CD4-positive, alpha-beta T cell treated with Interleukin-6 at 100 ng/mL for 8 hours (primary cell): ENCODE measurements around the gene GDPD4.
"Not testable (repeated sequence)": the region's sequence is repeated elsewhere in the genome, so short reads cannot be mapped to it uniquely, and the experiment has no call there.

Experiments used
- DNase-seq: peaks from one replicate; pipeline ENCODE4 v3.0.0-alpha.2; 2020; ENCODE audit warnings: mixed read lengths, low spot score

Gene GDPD4, protein sequence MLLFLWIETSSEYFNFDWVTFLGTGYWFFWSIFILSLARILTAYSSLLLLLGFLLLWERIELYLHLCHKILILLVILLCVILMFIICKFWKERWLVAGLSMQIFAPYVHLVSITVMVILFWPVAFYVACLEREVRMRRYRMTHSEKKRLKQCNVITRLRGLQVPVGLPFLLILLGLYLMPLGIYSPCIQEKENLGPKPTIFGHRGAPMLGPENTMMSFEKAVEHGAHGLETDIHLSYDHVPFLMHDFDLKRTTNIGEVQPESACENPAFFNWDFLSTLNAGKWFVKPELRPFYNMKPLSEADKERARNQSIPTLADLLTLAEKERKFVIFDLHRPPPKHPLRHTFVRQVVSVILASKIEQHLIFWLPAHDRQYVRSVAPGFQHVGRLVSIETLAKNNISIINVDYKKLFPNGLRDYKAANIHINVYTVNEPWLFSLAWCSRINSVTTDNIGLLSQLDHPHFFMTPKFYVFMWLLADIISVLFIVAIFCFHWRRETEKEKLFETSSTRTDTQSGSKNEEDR

DNA sequence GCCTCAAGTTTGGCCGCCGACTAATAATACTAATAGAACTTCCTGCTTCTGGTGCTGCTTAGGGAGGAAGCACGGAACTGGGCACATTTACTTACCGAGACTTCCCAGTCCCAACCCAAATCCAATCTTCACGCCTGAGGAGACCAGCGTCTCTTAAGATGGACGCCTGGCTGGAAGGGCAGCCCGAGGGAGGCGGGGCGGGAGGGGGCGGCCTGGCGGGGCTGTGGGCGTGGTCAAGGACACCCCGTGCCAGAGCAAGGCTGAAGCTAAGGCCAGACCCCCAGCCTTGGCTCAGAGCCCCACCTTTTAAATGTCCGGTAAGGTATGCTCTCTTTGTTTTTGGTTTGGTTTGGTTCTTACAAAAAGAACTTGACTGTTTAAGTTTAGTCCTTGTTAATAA is at the start of gene GDPD4:
GDPD4 (minus strand) TSS at position 177 of the 400 bp plus-strand sequence. CDS start 16,549 bp downstream, outside the sequence.
- no peak for DNase-seq

DNA sequence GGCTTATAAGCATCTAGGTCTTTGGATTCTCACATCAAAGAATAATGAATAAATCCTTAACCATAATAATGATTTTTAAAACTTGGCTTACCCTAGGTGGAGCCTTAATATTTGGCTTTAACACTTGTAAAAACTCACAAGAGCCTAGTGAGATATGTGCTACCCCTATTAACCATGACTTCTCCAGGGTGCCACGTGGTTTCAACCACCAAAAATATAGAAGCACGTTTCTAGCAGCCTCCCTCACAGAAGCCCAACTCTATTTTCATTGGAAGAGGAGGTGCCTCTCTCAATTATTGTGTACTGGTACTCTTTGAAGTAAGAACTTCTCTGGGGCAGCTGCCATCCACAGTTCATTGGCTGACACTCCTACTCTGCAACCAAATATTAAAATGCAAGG is 46.5 kb upstream of the GDPD4 start:
- DNase-seq = no peak

DNA sequence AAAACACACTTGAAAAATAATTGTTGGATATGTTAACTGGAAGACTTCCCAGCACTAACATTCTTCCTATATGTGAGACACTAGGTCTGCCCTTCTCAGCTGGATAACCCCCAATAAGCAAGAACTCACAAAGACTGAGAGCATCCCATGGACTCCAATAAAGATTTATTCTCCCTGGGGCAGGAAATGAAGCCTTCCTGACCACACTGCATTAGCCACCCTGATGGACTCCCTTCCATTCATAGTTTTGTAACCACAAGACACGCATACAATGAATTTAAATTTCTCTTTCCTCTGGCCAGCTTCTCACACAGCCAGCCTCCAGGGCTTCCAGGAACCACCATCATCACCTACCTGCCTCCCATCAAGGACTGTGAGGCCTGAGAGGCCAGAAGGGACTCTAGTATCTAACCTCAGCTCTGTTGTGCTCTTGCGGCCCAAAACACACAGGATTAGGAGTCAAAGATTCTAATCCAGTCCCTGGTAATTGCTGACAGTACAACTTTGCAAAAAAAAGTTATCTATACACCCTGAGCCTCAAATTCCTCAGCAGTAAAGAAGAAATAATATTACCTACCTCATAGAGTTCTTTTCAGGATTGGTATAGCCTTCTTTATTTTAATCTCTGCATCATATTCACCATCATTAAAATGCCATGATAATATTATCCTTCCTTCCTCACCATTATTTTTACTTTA is 45.6 kb upstream of the GDPD4 start:
- no peak for DNase-seq

DNA sequence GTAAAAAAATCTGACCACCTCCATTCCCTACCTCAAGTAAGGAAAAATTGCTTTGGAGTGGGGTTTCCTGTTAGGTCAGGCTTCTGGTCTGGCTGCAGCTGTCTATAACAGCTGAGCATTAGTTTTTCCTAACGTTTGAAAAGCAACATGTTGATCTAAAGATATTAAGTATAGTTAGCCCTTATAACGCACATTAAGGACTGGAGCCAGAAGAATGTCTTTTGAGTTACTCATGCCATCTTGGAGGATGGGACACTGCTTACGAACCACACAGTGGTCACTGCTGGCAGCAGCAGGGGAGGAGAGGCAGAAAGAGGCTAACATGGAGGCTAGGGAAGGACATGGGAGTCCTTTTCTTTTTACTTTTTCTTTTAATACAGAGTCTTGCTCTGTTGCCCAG is 44.1 kb upstream of the GDPD4 start:
- no peak for DNase-seq

DNA sequence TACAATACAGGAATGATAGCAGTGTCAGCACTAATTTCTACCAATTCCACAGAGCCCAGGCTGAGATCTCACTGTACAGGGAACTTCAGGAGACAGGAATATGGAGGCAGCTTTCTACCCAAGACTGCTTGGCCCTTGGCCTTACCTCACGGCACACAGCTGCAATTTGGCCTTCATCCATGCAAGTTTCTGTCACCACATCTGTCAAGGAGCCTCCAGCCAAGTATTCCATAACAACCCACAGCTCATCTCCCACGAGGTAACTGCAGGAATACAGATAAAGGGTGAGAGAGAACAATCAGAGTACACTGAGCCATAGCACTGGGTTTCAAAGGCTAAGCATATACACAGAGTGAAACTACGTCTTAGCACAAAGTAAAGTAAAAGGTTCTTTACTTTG is 39.0 kb upstream of the GDPD4 start:
- DNase-seq = no peak

DNA sequence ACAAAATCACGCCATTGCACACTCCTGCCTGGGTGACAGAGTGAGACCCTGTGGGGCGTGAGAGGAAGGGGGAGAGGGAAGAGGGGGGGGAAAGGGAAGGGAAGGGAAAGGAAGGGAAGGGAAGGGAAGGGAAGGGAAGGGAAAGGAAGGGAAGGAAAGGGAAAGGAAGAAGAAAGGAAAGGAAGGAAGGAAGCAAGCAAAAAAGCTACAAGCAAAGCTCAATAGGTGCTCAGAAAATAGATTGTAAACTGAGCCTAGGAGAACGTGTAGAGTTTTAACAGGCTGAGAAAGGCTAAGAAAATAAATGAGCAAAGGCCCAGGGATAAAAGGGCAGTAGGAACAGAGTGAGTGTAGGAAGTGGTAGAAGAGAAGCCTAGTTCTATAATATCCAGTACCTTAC is 30.8 kb upstream of the GDPD4 start:
- no peak for DNase-seq

DNA sequence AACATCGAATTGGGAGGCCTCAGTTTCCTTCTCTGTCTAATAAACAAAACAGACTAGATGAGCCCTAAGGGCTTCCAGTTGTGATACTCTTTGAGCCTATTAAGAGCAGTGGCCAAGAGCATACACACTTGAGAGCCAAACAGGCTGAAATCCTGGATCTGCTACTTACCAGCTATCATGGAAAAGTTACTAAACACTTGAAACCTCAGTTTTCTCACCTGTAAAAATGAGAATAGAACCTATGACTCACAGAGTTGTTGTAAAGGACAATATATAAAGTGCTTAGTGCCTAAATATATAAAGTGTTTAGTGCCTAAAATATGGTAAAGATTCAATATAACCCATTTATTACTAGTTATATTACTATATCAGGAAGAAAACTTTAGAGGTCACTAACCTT is 23.7 kb upstream of the GDPD4 start:
- no peak for DNase-seq

DNA sequence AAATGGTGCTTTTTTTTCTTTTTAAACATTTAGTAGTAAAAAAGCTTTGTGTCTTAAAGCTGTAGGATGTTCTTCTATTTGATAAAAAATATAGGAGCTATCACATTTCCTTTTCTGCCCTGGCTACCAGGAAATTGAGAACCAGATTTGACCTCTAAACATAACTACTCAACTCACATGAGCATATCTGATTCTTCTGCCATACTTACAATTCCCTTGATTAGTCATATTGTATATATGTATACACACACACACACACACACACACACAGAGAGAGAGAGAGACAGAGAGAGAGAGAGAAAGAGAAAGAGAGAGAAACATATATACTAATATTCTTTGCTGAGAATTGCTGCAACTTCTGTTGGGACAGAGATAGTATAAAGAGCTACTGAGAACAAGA is 23.0 kb upstream of the GDPD4 start:
- no peak for DNase-seq

DNA sequence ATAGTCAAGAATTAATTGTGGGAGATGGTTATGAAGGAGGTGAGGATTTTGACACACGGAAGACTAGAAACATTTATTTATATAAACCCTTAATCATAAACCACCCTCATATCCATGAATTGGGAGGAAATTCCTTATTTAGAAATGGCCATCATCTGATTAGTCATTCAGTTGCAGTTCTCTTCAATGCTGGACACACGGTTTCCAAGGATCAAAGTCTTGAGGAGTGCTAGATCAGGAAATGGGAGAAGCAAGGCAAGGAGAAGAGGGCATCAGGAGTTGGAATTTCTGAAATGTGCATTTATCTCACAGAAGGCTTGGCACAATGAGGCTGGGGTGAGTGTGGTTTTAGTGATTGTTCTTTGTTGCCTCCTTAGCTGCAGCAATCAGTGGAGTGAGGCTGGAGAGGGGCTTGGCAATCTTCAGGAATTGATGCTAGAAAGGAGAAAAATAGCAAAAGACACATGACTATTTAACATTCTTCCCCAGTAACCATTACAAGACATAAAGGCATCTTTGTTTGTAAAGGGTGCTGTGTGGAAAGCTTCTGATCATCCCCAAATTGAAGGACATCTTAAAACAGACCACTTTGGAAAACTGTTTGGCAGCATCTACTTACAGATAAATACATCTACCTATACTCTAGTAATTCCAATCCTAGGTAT is 21.6 kb upstream of the GDPD4 start:
- DNase-seq = no peak

DNA sequence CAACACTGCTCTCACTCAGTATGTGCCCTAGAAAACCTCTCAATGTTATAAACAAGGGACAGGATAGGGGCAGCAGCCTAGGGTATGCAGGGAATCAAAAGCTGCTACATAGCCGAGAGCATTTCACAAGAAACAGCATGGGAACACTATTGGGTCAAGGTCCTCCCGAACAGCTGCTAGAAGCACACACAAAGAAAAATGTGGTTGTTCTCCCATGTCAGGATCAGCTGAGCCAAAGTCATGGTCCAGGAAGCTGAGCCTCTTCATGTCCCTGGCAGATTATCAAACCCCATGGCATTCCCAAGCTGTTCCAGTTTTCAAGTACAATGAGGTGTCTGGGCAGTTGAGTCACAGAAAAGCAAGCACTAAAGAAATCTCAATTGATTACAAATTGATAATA is 21.0 kb upstream of the GDPD4 start:
- no peak for DNase-seq

DNA sequence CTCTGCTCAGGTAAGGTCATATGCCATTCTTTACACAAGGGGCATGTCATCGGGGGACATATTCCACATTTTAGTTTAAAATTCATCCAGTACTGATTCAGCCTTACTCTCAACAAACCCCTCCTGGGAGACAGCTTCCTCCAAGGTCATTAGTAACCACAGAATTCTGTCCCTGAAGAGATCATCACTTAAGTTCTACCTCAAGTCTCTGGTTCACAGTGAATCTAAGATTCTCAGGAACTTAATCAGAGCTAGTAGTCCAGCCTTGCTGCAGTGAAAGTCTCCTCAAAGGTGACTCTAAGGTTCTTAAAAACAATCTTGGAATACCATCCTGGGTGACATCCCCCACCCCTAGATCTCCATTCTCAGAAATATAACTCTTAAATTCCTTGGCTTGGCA is 18.9 kb upstream of the GDPD4 start:
- DNase-seq = no peak

DNA sequence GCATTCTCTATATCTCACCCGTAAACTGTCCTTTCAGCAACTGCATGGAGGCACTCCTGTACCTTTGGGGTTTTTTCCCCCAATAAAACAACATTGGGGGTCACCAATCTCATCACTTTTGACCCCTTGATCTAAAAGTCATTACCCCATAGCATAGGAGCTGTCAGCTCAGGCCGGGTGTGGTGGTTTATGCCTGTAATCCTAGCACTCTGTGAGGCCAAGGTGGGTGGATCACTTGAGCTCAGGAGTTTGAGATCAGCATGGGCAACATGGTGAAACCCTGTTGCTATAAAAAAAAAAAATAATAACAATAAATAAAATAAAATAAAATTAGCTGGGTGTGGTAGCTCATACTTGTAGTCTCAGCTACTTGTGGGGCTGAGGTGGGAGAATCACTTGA is 17.1 kb upstream of the GDPD4 start:
- DNase-seq = no peak

DNA sequence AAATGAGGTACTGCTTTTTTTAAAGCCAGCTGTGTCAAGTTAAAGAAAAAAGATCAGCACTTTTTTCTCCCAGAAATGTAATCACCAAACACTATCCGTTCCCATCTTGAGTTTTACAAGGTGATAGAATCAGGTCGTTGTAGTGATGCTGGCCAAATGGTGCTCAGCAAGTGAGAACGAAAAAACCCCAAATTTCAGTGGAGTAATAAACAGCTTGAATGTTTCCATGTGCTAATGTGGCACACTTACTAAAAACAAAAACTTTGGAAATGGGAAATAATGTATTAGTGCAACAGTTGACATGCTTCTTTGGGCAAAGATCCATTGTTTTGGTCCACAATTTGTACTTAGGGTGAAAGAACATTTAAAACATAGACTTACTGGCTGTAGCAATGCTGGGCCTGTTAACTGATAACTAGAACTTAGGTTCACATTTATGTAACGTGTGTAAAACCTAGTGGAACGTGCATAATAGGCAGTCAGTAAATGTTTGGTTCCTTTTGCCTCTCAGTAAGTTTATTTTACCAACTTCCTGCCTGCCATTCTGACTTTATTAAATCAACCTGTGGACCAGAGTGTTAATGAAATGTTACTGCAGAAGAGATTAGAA is 15.4 kb upstream of the GDPD4 start:
- no peak for DNase-seq

DNA sequence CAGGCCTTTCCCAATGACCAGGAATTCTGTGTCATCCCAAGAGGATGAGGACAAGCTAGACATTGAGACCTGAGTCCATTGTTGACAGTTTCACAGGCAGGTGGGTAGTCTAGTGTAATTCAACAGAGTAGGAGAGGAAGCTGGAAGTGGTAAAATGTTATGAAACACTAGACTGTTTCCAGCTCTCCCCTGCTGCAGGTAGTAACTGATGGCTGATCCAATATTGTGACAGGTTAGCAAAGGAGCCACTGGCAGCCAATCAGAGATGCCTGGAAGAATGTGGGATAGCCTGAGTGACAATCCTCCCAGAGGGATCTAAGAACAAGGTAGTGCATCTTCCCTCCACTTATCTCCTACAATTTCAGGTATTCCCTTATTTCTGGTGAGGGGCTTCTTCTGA is 10.6 kb upstream of the GDPD4 start:
- no peak for DNase-seq

DNA sequence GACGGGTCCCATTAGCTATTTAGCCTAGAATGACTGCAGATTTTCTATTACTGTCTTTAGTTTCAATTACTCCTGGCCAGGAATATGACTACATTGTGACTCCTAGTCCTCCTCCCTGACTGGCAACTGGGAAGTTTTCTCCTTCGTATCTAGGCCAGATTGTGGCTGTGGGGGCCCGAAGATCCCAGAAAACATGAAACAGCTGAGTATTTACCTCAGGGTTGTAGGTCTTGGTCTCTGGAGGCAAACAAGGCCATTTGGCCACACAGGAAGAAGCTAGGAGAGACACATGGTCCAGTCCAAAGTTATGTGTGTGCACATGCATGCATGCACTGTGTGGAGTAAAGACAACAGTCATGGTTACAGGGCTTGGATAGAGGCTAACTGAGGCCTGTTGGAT is 10.2 kb upstream of the GDPD4 start:
- DNase-seq = no peak

DNA sequence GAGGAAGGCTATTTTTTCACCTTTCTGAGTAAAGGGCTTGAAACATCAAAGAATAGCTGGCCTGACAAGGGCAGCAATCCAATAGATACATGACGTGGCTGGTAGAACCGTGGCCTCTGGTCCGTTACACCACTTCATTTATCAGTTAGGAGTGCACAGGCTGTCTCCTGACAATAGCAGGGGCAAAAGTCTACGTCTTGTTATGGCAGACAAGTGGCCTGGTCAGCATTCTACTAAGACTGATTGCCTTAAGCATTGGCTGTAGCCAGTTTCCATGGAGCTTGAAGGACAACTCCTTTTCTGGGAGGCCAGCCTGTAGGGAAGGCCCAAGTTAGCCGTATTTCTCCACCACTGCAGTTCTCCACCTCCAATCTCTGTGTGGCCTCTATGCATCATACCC is 9.2 kb upstream of the GDPD4 start:
- DNase-seq = no peak

DNA sequence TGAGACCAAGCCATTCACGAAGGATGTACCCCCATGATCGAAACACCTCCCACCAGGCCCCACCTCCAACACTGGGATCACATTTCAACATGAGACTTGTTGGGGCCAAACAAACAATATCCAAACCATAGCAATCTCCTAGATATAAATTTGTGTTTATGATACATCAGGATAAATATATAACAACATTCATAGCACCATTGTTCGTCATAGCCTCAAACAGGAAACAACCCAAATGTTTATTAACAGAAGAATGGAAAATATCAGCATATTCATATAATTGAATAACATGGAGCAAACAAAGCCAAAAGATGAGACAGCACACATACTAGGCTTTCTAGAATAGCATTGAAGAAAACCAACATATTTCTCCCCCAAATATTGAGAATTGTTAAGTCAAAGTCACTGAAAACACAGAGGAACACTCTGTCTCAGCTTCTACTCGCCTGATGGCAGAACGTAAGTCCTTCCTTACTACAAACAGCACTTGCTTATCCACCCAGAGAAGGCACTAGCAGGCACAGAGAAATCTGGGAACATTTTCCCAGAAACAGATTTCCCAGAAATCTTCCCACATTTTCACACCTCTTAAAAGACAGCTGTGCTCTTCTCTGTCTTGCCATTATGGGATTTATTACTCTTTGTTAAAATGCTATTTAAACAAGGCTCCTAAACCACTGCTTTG is 8.1 kb upstream of the GDPD4 start:
- DNase-seq = no peak

DNA sequence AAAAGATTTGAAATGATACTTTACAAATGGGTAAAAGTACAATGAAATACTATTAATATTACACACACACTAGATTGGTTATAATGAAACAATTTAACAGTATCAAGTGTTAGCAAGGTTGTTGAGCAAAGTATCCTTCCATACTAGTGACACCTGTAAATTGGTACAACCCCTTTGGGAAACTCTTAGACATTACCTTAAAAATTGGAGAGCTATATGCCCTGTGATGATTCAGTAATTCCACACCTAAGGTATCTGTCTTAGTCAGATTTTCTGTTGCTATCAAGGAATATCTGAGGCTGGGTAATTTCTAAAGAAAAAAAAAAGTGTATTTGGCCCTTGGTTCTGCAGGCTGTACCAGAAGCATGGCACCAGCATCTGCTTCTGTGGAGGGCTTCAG is 7.4 kb upstream of the GDPD4 start:
- DNase-seq = no peak

DNA sequence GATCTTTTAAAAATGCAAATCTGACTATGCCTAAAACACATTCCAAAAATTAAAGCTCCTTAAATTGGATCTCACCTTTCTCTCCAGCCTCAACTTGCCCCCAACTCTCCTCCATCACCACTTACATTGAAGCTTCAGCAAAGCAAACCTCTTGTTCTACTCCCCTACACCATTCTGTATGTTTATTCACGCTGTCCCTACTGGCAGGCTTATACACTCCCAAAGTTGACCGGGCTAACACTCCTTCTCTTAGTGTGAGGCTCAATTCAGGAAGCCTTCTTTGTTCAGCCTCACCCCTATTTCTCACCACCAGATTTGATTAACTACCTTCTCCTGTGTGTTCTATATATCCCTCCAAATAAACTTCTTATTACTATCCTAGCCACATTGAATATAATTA is 1.8 kb upstream of the GDPD4 start:
- no peak for DNase-seq

DNA sequence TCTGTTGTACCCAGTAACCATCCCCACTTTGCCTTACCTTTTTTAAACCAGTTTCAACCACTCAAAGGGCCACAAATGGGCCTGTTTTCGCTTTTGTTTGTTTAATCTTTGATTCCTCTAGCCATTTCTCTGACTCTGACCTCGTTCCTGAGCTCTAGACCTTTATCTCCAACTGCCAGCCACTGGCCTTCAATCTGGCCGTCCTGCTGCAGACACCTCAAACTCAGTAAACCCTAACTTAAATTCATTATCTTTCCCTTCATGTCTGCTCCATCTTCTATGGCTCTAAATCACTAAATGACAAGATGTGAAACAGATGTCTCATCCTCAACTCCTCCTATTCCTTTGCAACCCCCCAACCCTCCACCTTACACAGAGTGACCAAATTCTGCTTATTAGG is 1.3 kb upstream of the GDPD4 start:
- DNase-seq = no peak

DNA sequence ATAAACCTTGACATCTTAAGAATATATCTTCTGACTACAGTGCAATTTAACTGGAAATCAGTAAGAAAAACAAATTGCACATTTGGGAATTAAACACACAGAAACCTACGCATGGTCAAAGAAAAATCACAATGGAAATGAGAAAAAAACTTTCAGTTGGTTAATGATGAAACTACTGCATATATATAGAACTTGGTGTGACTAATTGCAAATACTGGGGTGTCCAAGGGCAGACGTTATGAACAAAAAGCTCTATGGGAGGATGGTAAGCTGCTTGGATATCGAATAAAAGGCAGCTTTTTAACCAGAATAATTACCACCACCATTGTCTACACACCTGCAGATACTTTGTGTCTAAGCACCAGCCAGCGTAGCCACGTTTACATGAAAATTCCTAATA is 791 bp downstream of the GDPD4 start:
- no peak for DNase-seq

DNA sequence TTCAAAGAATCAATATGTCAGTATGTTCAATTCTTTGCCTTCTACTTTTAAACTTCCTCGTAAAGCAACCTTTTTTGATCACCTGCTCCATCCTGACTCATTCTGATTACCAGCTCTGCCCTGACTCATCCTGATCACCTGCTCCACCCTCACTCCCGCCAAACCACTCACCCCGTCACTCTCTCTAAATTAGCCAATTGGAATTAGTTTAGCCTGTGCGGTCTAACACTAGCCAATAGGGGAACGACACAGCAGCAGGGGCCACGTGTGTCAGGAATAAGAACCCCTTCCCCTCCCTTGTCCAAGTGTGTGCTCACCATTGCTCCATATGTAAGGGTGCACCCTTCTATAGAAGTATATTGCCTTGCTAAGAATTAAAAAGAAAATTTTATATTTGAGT is 1.5 kb downstream of the GDPD4 start:
- DNase-seq = not testable (repeated sequence)
